Activated CD4-positive, CD25-positive, alpha-beta regulatory T cell (primary cell): ENCODE data around the gene RABL2A.
"Not testable (repeated sequence)": the region's sequence is repeated elsewhere in the genome, so short reads cannot be mapped to it uniquely, and the experiment has no call there.

Source experiments
- DNase-seq, 4 experiments: peaks; one replicate each; lab custom pipeline; 2025; lab: John Stamatoyannopoulos, UW

Gene RABL2A

GRCh38 chr2:113685471-113685870 lies 58.4 kb downstream of the RABL2A start:
- DNase-seq: no peak

DNA sequence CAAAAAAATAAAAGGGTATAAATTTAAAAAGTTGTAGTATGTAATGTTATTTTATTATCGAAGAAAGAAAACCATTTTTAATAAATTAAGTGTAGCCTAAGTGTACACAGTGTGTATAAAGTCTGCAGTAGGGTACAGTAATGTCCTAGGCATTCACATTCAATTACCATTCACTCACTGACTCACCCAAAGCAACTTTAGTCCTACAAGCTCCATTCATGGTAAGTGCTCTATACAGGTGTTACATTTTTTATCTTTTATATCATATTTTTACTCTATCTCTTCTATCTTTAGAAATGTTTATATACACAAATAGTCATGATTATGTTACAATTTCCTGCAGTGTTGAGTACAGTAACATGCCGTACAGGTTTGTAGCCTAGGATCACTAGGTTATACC lies 59.5 kb downstream of the RABL2A start:
- DNase-seq: no peak

DNA sequence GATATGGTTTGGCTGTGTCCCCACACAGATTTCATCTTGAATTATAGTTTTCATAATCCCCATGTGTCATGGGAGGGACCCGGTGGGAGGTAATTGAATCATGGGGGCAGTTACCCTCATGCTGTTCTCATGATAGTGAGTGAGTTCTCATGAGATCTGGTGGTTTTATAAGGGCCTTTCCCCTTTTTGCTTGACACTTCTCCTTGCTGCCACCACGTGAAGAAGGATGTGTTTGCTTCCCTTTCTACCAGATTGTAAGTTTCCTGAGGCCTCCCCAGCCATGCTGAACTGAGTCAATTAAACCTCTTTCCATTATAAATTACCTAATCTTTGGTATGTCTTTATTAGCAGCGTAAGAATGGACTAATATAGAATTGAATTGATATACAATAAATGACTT lies 63.8 kb downstream of the RABL2A start:
- not testable (repeated sequence) for DNase-seq
